Activated CD4-positive, alpha-beta memory T cell treated with anti-CD3 and anti-CD28 coated beads, Interleukin-2, amount 10 ng/mL, durations not matched to agents 7 days and 5 days (primary cell): ENCODE data around the gene SURF6. TPM values are rescaled to one million over a fixed set of nuclear protein-coding genes. Genes with fewer than 3 reads are reported as not detected.

ENCODE experiments used
- CTCF ChIA-PET: fragments of 350-600 bp; sonication (Branson Sonifier 250); formaldehyde crosslinking; loops from one replicate; lab custom pipeline; 2021; ENCODE audit warnings: antibody characterized with exemption, inconsistent platforms; lab: Charles Lee
- POLR2A ChIA-PET: fragments of 350-600 bp; sonication (Branson Sonifier 250); formaldehyde crosslinking; loops from one replicate; lab custom pipeline; 2021; ENCODE audit warnings: antibody characterized with exemption; lab: Charles Lee
- DNase-seq: peaks from one replicate; pipeline ENCODE4 v3.0.0-alpha.2; 2020
- H3K27ac Mint-ChIP-seq: one replicate; pipeline ENCODE4 v1.8.0; 2021; ENCODE audit warnings: mild to moderate bottlenecking, mixed read lengths
- H3K27me3 Mint-ChIP-seq: one replicate; pipeline ENCODE4 v1.8.0; 2021; ENCODE audit warnings: mixed read lengths
- H3K36me3 Mint-ChIP-seq: one replicate; pipeline ENCODE4 v1.8.0; 2021; ENCODE audit warnings: low read depth, mixed read lengths
- H3K4me1 Mint-ChIP-seq: one replicate; pipeline ENCODE4 v1.8.0; 2021; ENCODE audit warnings: mixed read lengths
- H3K4me3 Mint-ChIP-seq: one replicate; pipeline ENCODE4 v1.8.0; 2021; ENCODE audit warnings: mild to moderate bottlenecking, mixed read lengths
- H3K9me3 Mint-ChIP-seq: one replicate; pipeline ENCODE4 v1.8.0; 2021; ENCODE audit warnings: mixed read lengths
- total RNA-seq, 2 experiments: library from RNA; stranded (reverse); gene quantifications; one replicate each; pipeline ENCODE4 v1.2.3, GENCODE V29; 2021

The SURF6 gene
- total RNA-seq, 2 experiments from 2014 or later = 9.3 to 10.9 TPM

DNA sequence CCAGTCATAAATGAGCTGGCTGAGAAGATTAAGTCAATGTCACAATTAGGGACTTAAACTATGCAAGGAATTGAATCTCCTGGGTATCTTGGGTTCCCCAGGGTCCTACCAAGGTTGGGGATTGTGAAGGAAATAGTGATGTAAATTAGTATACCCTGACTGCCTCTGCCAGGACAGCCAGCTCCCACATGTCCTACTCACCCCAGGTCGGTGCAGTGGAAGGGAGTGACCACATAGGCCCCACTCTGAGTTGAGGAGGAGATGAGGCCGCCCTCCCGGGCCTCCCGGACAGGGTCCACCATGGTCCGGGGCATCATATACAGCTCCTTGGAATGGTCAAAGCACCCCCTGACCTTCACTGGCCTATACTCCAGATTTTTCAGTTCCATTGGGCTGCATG, 17.6 kb upstream of the SURF6 start:
- Mint-ChIP-seq H3K9me3 (no peaks in the 10 kb centered on the region), H3K36me3 (peaks cover 49% of the 10 kb centered on the region), H3K4me3 (no peak overlapping the region), H3K27ac (peak overlapping the region; percentile 1), H3K4me1 (peaks cover 65% of the 10 kb centered on the region), H3K27me3 (no peaks in the 10 kb centered on the region)
- ChIA-PET POLR2A (interaction anchor here (1.9 to 8.5 kb wide), 2 partner anchors 10 to 20 kb away, joined by 6 to 277 read pairs; partner anchors contain the start of genes STKLD1 and SURF4), CTCF (interaction anchor here (1.1 to 5.9 kb wide), 2 partner anchors 13 to 19 kb away, joined by 3 to 59 read pairs; no protein-coding TSS in a partner anchor)
- no peak for DNase-seq

DNA sequence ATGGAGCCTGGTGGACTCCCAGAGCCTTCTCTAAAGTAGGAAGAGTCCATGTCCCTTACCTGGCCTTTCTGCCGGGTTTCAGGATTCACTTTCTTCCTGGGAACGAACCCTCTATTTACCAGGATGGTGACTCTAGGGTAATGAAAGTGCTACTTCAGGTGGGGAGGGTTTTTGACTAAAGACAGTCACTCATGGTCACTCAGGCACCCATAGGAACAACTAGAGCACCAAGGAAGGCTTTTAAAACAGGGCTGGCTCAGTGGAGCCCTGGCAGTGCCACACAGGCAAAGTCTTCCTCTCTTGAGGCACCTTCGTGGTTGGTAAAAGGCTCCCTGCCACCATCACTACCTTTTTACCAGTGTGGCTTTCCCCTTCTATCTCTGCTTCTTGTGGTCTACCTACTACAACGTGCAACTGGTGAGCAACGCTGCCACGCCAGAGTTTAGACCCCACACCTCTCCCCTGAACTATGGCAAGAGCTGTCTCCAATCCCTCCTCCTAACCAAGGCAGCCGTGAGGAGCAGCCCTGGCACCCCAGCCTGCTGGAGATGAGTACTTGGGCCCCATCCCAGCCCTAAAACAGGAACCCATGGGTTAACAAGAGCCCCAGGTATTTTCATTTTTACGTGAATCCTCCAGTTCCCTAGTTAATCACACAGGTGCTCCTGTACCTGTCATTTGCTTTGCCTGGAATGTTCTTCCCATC, 16.8 kb upstream of the SURF6 start:
- Mint-ChIP-seq H3K27me3 (no peaks in the 10 kb centered on the region), H3K4me3 (no peak overlapping the region), H3K27ac (peak overlapping the region; percentile 33), H3K4me1 (peaks cover 60% of the 10 kb centered on the region), H3K9me3 (no peaks in the 10 kb centered on the region), H3K36me3 (peaks cover 56% of the 10 kb centered on the region)
- POLR2A ChIA-PET = interaction anchor here (1.9 to 14.2 kb wide), 4 partner anchors 11 to 22 kb away, joined by 6 to 397 read pairs (median 146); partner anchors contain the start of genes STKLD1 and SURF4
- CTCF ChIA-PET = interaction anchor here (5.9 kb wide), 1 partner anchor 20 kb away, joined by 59 read pairs; no protein-coding TSS in a partner anchor
- no peak for DNase-seq

DNA sequence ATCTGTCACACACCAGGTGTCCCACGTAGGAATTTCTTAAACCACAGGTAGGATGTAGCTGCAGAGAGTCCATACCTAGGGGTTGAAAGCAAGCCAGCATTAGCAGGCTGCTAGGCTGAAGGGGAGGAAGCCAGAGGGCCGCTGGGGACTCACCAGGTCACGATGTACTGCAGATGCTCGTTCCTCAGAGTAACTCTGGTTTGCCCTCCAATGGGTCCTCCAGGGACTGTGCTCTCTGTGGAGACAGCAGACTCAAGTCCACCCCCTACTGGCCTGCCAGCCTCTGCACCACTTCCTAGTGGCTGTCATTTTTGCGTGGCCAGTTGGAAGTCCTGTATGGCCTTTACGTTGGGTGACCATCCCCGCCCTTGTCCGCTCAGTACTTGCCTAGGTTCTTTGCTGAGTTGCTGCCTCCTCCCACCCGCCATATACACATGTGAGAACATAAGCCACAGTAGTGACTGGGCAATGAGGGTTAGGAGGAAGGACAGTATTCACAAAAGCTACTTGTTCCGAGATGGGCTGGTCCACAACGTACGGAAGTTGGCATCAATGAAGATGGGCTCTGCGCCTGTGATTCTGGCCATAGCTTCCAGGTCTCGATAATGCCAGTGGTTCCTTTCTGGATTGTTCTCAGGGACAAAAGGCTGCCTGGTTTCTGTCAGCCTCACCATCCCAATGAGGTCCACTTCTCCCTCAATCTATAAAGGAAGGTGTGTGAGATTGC, 16.1 kb upstream of the SURF6 start:
- no peaks in the 10 kb centered on the region for H3K9me3 Mint-ChIP-seq
- CTCF ChIA-PET = interaction anchor here (1.4 to 2.7 kb wide), 3 partner anchors 10 to 165 kb away, joined by 4 to 24 read pairs (median 7); no protein-coding TSS in a partner anchor
- no peak overlapping the region for H3K4me3 Mint-ChIP-seq
- POLR2A ChIA-PET = interaction anchor here (1.3 to 14.2 kb wide), 4 partner anchors 9 to 23 kb away, joined by 3 to 397 read pairs (median 15); partner anchors contain the start of genes STKLD1 and SURF4
- no peaks in the 10 kb centered on the region for H3K27me3 Mint-ChIP-seq
- H3K36me3 Mint-ChIP-seq = peaks cover 56% of the 10 kb centered on the region
- H3K27ac Mint-ChIP-seq = peak overlapping the region; percentile 4
- peaks cover 55% of the 10 kb centered on the region for H3K4me1 Mint-ChIP-seq
- peak; percentile 61 for DNase-seq

DNA sequence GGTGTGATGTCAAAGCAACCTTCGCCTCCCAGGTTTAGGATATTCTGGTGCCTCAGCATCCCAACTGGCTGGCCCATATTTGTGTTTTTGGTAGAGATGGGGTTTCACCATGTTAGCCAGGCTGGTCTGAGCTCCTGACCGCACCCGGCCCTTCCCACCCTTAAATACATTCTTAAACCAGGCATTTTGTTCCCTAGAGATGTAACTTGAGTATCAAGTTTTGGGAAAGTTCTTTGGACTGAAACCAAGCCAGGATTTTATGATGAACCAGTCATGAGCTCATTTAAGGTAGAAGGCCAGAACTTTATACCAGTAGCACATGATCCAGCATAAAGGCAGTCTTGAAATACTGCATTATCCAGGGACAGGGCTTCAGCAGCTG, 15.5 kb upstream of the SURF6 start:
- H3K36me3 Mint-ChIP-seq = peaks cover 56% of the 10 kb centered on the region
- no peak overlapping the region for H3K27ac Mint-ChIP-seq
- DNase-seq = no peak
- ChIA-PET POLR2A (interaction anchor here (1.3 to 14.2 kb wide), 4 partner anchors 9 to 23 kb away, joined by 3 to 397 read pairs (median 15); partner anchors contain the start of genes STKLD1 and SURF4), CTCF (interaction anchor here (0.8 to 2.7 kb wide), 5 partner anchors 10 to 229 kb away, joined by 3 to 24 read pairs (median 4); no protein-coding TSS in a partner anchor)
- no peak overlapping the region for H3K4me3 Mint-ChIP-seq
- no peaks in the 10 kb centered on the region for H3K27me3 Mint-ChIP-seq
- H3K4me1 Mint-ChIP-seq = peaks cover 59% of the 10 kb centered on the region
- no peaks in the 10 kb centered on the region for H3K9me3 Mint-ChIP-seq

DNA sequence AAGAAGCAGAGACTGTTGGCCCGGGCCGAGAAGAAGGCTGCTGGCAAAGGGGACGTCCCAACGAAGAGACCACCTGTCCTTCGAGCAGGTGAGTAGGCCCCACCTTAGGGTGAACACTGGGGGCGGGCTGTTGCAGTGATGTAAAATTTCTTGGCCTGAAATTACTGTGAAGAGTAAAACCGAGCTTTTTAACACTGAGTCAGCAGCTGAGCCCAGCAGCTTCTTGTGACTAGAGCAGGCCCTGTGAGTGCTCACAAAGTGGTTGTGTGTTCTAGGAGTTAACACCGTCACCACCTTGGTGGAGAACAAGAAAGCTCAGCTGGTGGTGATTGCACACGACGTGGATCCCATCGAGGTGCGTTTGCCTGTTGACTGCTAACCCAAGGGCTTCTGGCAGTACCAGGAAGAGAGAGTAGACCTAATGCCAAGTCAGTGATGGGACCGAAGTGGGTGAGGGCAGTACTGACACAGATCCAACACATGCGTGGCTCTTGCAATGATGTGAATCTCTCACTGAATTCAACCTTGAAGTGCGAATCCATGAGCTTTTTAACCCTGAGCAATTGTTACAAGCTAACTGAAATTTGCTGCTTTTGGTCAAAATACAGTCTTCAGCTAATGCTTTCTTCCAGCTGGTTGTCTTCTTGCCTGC, 14.1 kb upstream of the SURF6 start:
- peak overlapping the region; percentile 86 for H3K27ac Mint-ChIP-seq
- H3K36me3 Mint-ChIP-seq = peaks cover 63% of the 10 kb centered on the region
- H3K4me1 Mint-ChIP-seq = peaks cover 61% of the 10 kb centered on the region
- no peaks in the 10 kb centered on the region for H3K9me3 Mint-ChIP-seq
- H3K4me3 Mint-ChIP-seq = peak overlapping the region; percentile 95
- DNase-seq = no peak
- POLR2A ChIA-PET = interaction anchor here (0.6 to 14.2 kb wide), 10 partner anchors 7 to 319 kb away, joined by 3 to 397 read pairs (median 9); partner anchors contain the start of genes GTF3C5, STKLD1, SURF4 and SURF6
- CTCF ChIA-PET = interaction anchor here (1.0 to 3.3 kb wide), 7 partner anchors 8 to 206 kb away, joined by 3 to 24 read pairs (median 4); no protein-coding TSS in a partner anchor
- no peaks in the 10 kb centered on the region for H3K27me3 Mint-ChIP-seq

DNA sequence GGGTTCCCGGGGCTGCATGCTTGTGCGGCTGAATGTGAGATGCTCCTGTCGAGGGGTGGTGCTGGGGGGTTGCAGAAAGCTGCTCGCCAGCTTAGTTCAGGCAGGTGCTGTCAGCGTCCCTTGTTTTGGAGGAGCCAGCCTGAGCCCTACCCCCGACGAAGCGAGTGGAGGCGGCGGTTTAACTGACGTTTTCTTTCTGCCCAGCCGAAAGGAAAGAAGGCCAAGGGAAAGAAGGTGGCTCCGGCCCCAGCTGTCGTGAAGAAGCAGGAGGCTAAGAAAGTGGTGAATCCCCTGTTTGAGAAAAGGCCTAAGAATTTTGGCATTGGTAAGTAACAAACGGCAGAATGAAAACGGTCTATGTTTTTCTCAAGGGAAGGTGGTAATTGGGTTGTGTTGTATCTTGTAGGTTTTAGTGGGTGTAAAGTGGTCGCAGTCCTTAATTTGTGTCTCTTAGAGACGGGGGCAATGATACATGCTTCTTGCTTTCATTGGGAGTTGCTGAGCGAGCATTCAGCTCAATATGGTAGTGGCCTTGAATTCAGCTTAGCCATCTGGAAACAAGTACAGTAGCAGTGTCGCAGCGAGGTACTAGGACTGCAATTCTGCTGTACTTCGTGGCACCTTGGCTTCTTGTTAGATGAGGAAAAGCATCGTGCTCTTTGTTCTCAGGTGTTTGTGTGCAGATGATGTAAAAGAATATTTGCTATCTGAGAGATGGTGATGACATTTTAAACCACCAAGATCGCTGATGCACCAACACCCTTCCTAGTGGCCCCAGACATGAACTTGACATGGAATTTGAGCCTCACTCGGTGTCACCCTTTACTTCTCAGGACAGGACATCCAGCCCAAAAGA, 13.0 kb upstream of the SURF6 start:
- Mint-ChIP-seq H3K9me3 (no peaks in the 10 kb centered on the region), H3K36me3 (peaks cover 68% of the 10 kb centered on the region), H3K4me3 (peak overlapping the region; percentile 95), H3K4me1 (peaks cover 56% of the 10 kb centered on the region), H3K27me3 (no peaks in the 10 kb centered on the region), H3K27ac (peak overlapping the region; percentile 86)
- ChIA-PET CTCF (interaction anchor here (0.7 to 3.3 kb wide), 7 partner anchors 8 to 163 kb away, joined by 3 to 22 read pairs (median 7); partner anchors contain the start of genes SURF1 and SURF2), POLR2A (interaction anchor here (1.1 to 14.2 kb wide), 12 partner anchors 8 to 318 kb away, joined by 3 to 397 read pairs (median 13); partner anchors contain the start of genes GTF3C5, REXO4, STKLD1 and SURF1)
- no peak for DNase-seq

DNA sequence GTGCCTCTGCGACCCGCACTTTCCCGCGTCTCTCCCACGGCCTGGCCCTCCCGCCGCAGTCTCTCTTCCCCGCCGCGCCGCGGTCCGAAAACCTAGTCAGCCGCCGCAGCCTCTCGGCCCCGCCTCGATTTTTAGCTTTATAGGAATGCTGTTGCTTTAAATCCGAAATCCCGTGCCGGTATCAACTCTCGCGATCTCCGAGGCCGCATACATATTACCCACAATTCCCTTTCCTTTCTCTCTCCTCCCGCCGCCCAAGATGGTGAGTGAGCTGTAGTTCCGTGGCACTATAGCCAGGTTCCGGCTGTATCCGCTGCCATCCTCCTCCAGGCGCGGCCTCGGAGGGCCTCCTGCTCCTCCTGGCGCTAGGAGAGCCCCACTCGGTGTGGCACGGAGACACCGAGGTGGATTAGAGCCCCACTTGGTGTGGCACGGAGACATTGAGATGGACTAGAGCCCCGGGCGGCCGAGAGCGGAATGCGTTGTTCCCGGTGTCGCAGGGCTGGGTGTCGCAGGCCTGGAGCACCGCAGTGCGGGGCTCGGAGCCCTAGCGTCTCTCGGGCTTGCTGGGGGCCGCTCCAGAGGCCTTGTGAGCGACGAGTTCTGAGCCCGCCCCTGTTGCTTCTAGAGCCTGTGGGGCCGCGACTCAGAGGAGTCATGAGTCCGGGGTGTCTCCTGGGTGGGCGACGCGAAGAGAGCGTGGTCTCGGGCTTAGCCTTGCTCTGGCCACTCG, 12.2 kb upstream of the SURF6 start, which contains the start of the genes MED22 and RPL7A:
Gene MED22 (minus strand): TSS at position 147 of the 733 bp plus-strand sequence. CDS start 1,469 bp downstream, outside the sequence.
Gene RPL7A (plus strand): TSS at position 234 of the 733 bp plus-strand sequence. CDS start 26 bp downstream, at position 260.
- peak within 1 kb of the TSS; percentile 95 for H3K4me3 Mint-ChIP-seq
- no peaks in the 10 kb centered on the region for H3K9me3 Mint-ChIP-seq
- H3K4me1 Mint-ChIP-seq = peaks cover 54% of the 10 kb centered on the region

DNA sequence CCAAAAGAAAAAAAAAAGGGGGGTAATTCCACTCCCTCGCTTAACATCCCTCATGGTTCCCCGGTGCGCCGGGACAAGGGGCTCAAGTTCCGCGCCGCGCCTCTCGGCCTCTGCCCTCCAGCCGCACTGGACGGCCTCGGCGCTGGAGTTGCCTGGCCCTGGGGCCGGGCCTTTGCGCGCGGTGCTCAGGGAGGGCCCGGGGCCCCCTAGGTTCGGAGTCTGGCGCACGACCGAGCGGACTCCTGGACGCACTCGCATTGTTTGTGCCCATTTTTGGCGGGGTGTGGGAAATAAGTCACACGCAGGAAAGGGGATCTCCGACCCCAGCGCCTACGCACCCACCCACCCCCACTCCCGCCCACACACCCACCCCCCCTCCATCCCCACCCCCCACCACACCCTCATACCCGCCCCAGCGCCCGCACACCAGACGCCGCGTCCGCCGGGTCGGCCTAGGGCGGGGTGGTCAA, 11.6 kb upstream of the SURF6 start:
- Mint-ChIP-seq H3K36me3 (peaks cover 66% of the 10 kb centered on the region), H3K27me3 (no peaks in the 10 kb centered on the region), H3K27ac (peak overlapping the region; percentile 86), H3K4me3 (peak overlapping the region; percentile 95), H3K4me1 (peaks cover 54% of the 10 kb centered on the region), H3K9me3 (no peaks in the 10 kb centered on the region)
- POLR2A ChIA-PET = interaction anchor here (0.6 to 14.2 kb wide), 18 partner anchors 8 to 317 kb away, joined by 3 to 397 read pairs (median 5); partner anchors contain the start of genes CACFD1, GTF3C5, REXO4 and SLC2A6
- CTCF ChIA-PET = interaction anchor here (1.0 to 3.3 kb wide), 6 partner anchors 13 to 161 kb away, joined by 3 to 22 read pairs (median 8); no protein-coding TSS in a partner anchor
- DNase-seq = peak; percentile 41

More for the DNA sequence above, 12.2 kb upstream of the SURF6 start, which contains the start of the genes MED22 and RPL7A:
- H3K36me3 Mint-ChIP-seq = peaks cover 67% of the 10 kb centered on the region
- CTCF ChIA-PET = interaction anchor here (0.7 to 3.3 kb wide), 8 partner anchors 9 to 162 kb away, joined by 3 to 22 read pairs (median 6); partner anchors contain the start of genes SURF1 and SURF2
- DNase-seq = peak; percentile 95
- POLR2A ChIA-PET = interaction anchor here (0.6 to 14.2 kb wide), 18 partner anchors 8 to 317 kb away, joined by 3 to 397 read pairs (median 5); partner anchors contain the start of genes CACFD1, GTF3C5, REXO4 and SLC2A6
- H3K27me3 Mint-ChIP-seq = no peaks in the 10 kb centered on the region
- H3K27ac Mint-ChIP-seq = peak within 1 kb of the TSS; percentile 86

DNA sequence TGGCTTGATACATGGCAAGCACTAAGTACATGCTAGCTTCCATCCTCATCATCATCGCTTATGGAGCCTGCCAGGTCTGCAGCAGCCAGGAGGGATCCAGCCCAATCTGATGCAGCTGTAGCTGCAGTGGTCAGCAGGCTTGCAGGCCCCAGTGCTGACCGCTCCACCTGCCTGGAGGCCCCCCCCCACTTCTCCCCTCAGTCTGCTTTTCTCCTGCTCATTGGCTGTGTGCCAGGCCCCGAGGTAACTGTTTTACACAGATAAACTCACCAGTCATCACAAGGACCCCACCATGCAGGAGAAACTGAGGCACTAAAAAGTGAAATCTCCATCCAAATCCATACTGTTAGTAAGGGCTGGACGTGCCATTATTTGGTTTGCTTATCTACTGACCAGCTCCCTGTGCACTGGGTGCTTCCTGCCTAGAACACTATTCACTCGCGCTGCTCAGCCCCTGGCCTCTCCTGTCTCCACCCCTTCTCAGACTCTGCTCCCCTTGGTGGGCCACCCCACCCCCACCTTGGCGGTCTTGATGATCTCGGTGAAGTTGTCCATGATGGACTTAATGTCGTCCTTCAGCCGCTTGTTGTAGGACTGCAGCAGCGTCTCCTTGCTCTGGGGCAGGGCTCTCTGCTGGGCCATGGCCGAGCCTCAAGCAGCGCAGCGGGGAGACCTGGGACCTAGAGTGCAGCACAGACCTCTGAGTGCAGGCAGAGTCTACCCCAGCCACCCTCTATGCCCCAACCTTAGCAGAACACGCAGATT, 10.2 kb upstream of the SURF6 start:
- Mint-ChIP-seq H3K36me3 (peaks cover 56% of the 10 kb centered on the region), H3K9me3 (no peaks in the 10 kb centered on the region), H3K4me1 (peaks cover 49% of the 10 kb centered on the region), H3K27ac (peak overlapping the region; percentile 82), H3K4me3 (peak overlapping the region; percentile 95), H3K27me3 (no peaks in the 10 kb centered on the region)
- POLR2A ChIA-PET = interaction anchor here (4.2 to 14.2 kb wide), 2 partner anchors 12 to 29 kb away, joined by 31 to 397 read pairs; partner anchors contain the start of genes STKLD1, SURF4 and SURF6
- DNase-seq = no peak
- CTCF ChIA-PET = interaction anchor here (0.9 kb wide), 1 partner anchor 25 kb away, joined by 3 read pairs; no protein-coding TSS in a partner anchor
